Osteoblast (primary cell): Measurements from ENCODE around the gene EPYC. TPM values are rescaled to one million over a fixed set of nuclear protein-coding genes. Genes with fewer than 3 reads are reported as not detected.

Experiments
- DNase-seq: peaks from one replicate; pipeline ENCODE4 v3.0.0; 2011; ENCODE audit warnings: low spot score, mixed read lengths; ENCODE audit not compliant: insufficient read length; ENCODE audit errors: missing footprints
- H2AFZ ChIP-seq: 2 replicates; pipeline ENCODE4 v1.6.0; 2011; ENCODE audit warnings: mild to moderate bottlenecking, low read length
- H3K27ac ChIP-seq: 2 replicates; pipeline ENCODE4 v1.5.1; 2011; ENCODE audit warnings: mild to moderate bottlenecking, low read depth, low read length, moderate library complexity
- H3K27me3 ChIP-seq: 2 replicates; pipeline ENCODE4 v1.6.0; 2012; ENCODE audit warnings: mild to moderate bottlenecking, control low read depth, inconsistent platforms, low read length, moderate library complexity; ENCODE audit not compliant: insufficient read depth
- H3K36me3 ChIP-seq: 2 replicates; pipeline ENCODE4 v1.5.1; 2011; ENCODE audit warnings: mild to moderate bottlenecking, low read length, control low read depth, moderate library complexity; ENCODE audit not compliant: insufficient read depth
- H3K4me1 ChIP-seq: 2 replicates; pipeline ENCODE4 v1.5.1; 2011; ENCODE audit warnings: mild to moderate bottlenecking, low read length, control low read depth, moderate library complexity; ENCODE audit not compliant: insufficient read depth
- H3K4me2 ChIP-seq: 2 replicates; pipeline ENCODE4 v1.6.0; 2011; ENCODE audit warnings: mild to moderate bottlenecking, low read length; ENCODE audit not compliant: insufficient read depth
- H3K4me3 ChIP-seq: fragments of 200-600 bp; sonication (generic); 3 replicates; pipeline ENCODE4 v1.5.1; 2012; ENCODE audit warnings: mild to moderate bottlenecking, low read length, inconsistent platforms; ENCODE audit not compliant: insufficient read depth
- H3K79me2 ChIP-seq: 2 replicates; pipeline ENCODE4 v1.6.0; 2012; ENCODE audit warnings: mild to moderate bottlenecking, low read length, control low read depth, inconsistent platforms; ENCODE audit not compliant: insufficient read depth
- H3K9me3 ChIP-seq: 2 replicates; pipeline ENCODE4 v1.5.1; 2011; ENCODE audit warnings: low read depth, low read length, control low read depth
- H4K20me1 ChIP-seq: 2 replicates; pipeline ENCODE4 v1.6.0; 2012; ENCODE audit warnings: mild to moderate bottlenecking, low read length, control low read depth; ENCODE audit not compliant: insufficient read depth
- total RNA-seq: library from RNA; depleted of rRNA; stranded (reverse); fragments of >200 nt; gene quantifications from 2 replicates; pipeline ENCODE4 v1.2.3, GENCODE V29; 2012
- TF ChIP-seq, protein P1 (sequence below): IDR thresholded peaks from 2 replicates; pipeline ENCODE4 v1.5.1; 2011; ENCODE audit warnings: mild to moderate bottlenecking, low read depth, low read length, moderate library complexity; ENCODE audit errors: extremely low read depth

Gene EPYC
- total RNA-seq, 1 donor: 1.8 TPM

DNA sequence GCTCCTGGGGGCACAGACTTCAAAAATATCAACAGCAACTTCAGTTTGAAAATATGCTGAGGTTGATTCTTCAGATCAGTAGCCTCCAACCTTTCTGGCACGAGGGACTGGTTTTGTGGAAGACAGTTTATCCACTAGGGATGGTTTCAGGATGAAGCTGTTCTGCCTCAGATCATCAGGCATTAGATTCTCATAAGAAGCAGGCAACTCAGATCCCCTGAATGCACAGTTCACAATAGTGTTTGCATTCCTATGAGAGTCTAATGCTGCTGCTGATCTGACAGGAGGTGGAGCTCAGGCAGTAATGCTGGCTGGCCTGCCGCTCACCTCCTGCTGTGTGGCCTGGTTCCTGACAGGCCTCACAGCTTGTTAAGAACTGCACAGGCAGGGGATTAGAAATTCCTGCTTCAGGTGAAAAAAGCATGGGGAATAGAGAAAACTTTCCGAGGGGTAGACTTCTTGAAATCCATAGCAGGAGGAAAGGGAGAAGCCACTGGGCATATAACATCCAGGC, 12.8 kb downstream of the EPYC start:
- H3K27me3 ChIP-seq: no peaks in the 10 kb centered on the region
- no peak overlapping the region for H2AFZ ChIP-seq
- no peaks in the 10 kb centered on the region for H3K79me2 ChIP-seq
- peaks cover 5% of the 10 kb centered on the region for H3K4me1 ChIP-seq
- H3K4me3 ChIP-seq: no peak overlapping the region
- no peak overlapping the region for H3K4me2 ChIP-seq
- DNase-seq: no peak
- TF ChIP-seq, protein P1, sequence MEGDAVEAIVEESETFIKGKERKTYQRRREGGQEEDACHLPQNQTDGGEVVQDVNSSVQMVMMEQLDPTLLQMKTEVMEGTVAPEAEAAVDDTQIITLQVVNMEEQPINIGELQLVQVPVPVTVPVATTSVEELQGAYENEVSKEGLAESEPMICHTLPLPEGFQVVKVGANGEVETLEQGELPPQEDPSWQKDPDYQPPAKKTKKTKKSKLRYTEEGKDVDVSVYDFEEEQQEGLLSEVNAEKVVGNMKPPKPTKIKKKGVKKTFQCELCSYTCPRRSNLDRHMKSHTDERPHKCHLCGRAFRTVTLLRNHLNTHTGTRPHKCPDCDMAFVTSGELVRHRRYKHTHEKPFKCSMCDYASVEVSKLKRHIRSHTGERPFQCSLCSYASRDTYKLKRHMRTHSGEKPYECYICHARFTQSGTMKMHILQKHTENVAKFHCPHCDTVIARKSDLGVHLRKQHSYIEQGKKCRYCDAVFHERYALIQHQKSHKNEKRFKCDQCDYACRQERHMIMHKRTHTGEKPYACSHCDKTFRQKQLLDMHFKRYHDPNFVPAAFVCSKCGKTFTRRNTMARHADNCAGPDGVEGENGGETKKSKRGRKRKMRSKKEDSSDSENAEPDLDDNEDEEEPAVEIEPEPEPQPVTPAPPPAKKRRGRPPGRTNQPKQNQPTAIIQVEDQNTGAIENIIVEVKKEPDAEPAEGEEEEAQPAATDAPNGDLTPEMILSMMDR: no peak
- H3K9me3 ChIP-seq: no peaks in the 10 kb centered on the region
- H3K27ac ChIP-seq: no peak overlapping the region
- no peaks in the 10 kb centered on the region for H3K36me3 ChIP-seq
- H4K20me1 ChIP-seq: no peaks in the 10 kb centered on the region

DNA sequence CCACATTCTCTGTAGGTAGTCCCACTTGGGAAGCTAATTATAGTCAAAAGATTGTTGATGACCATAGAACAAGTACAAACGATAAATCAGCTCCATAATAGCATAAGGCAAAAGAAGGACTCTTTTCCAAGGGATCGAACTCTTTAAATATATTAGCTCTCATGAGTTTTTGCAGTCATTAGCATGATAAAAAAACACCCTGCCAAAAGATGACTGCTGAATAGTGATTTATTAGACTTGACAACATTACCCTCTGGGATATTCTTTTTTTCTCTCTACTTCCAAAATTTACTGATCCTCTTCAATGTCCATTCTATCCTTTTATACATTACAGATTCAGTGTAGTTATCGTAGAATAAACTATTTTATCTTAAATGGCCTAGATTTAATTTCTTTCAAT, 14.2 kb downstream of the EPYC start:
- no peak overlapping the region for H3K4me3 ChIP-seq
- no peaks in the 10 kb centered on the region for H4K20me1 ChIP-seq
- peaks cover 5% of the 10 kb centered on the region for H3K4me1 ChIP-seq
- peaks cover 5% of the 10 kb centered on the region for H3K9me3 ChIP-seq
- TF ChIP-seq, protein P1: no peak
- no peaks in the 10 kb centered on the region for H3K79me2 ChIP-seq
- H2AFZ ChIP-seq: no peak overlapping the region
- H3K27me3 ChIP-seq: no peaks in the 10 kb centered on the region
- no peaks in the 10 kb centered on the region for H3K36me3 ChIP-seq
- H3K27ac ChIP-seq: no peak overlapping the region
- no peak overlapping the region for H3K4me2 ChIP-seq
- DNase-seq: no peak

DNA sequence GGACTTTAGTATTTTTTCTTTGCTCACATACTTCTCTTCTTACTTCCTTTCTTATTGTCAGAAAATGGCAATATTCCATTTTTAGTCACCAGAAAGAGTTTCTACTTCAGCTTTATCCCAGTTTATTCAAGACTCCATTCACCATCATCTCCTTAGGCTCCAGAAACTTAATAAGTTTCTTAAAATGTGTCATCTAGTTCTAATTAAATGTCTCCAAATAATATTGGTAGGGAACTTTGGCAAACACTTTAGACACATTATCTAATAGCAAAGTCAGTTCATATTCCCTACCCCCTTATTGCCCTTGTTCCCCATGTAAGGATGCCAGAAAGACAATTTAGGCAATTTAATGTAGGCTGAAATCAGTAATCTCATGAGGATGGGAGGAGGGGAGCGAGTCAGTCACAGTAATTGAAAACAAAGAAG, 15.1 kb downstream of the EPYC start:
- peaks cover 5% of the 10 kb centered on the region for H3K9me3 ChIP-seq
- H3K36me3 ChIP-seq: no peaks in the 10 kb centered on the region
- peak overlapping the region; percentile 15 for H3K4me2 ChIP-seq
- H3K27me3 ChIP-seq: no peaks in the 10 kb centered on the region
- H4K20me1 ChIP-seq: no peaks in the 10 kb centered on the region
- no peak overlapping the region for H3K4me3 ChIP-seq
- TF ChIP-seq, protein P1: no peak
- H3K27ac ChIP-seq: no peak overlapping the region
- H3K4me1 ChIP-seq: peaks cover 5% of the 10 kb centered on the region
- H3K79me2 ChIP-seq: no peaks in the 10 kb centered on the region
- peak overlapping the region; percentile 28 for H2AFZ ChIP-seq
- DNase-seq: peak; percentile 25

DNA sequence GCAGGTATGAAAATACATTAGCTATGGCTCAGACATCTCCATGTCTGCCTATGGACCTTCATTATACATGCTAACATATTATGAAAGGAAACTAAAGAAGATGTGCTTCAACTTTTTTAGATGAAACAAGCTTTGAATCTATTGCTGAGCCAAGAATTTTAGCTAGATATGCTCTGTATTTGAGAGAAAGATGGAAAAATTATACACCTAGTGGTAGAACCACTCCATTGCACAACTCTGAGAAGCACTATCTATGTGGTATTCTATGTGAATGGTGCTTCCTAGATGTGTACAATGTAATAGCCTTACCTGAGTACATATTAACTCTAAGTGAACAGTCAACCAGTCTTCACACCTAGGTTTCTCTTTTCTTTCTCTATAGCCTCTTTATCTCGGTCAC, 17.3 kb downstream of the EPYC start:
- DNase-seq: no peak
- Histone ChIP-seq H3K27ac (no peak overlapping the region), H3K27me3 (no peaks in the 10 kb centered on the region), H3K36me3 (no peaks in the 10 kb centered on the region), H4K20me1 (no peaks in the 10 kb centered on the region), H3K4me1 (peaks cover 5% of the 10 kb centered on the region), H3K4me3 (no peak overlapping the region), H3K4me2 (no peak overlapping the region), H2AFZ (no peak overlapping the region), H3K9me3 (peaks cover 5% of the 10 kb centered on the region), H3K79me2 (no peaks in the 10 kb centered on the region)
- TF ChIP-seq, protein P1: peak; percentile 15
